Activated T-cell treated with anti-CD3 and anti-CD28 coated beads for 48 hours (primary cell): ENCODE measurements around the gene FAM131C.

Source experiments
- DNase-seq: peaks from one replicate; pipeline ENCODE4 v3.0.0-alpha.2; 2020; ENCODE audit warnings: low read depth

FAM131C gene

GRCh38 chr1:16015960-16016901, 57.2 kb downstream of the FAM131C start:
- DNase-seq, result no peak

DNA sequence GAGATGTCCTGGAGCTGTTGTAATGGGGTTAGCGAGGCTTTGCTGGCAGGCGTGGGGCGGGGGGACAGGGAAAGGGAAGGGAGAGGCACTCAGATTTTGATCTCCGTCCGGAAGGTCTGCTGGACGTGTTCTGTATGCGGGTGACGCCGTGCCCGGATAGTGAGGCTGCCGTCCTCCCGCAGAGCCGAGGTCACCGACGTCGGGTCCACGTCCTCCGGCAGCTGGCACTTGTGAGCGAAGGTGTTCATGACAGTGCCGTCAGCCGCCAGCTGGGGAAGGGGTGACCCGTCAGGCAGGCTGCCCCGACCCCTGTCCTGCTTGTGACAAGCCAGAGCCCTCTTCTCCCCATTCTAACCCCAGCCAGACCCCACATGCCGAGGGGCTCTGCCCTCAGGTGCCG, 58.0 kb downstream of the FAM131C start:
- DNase-seq, result no peak

DNA sequence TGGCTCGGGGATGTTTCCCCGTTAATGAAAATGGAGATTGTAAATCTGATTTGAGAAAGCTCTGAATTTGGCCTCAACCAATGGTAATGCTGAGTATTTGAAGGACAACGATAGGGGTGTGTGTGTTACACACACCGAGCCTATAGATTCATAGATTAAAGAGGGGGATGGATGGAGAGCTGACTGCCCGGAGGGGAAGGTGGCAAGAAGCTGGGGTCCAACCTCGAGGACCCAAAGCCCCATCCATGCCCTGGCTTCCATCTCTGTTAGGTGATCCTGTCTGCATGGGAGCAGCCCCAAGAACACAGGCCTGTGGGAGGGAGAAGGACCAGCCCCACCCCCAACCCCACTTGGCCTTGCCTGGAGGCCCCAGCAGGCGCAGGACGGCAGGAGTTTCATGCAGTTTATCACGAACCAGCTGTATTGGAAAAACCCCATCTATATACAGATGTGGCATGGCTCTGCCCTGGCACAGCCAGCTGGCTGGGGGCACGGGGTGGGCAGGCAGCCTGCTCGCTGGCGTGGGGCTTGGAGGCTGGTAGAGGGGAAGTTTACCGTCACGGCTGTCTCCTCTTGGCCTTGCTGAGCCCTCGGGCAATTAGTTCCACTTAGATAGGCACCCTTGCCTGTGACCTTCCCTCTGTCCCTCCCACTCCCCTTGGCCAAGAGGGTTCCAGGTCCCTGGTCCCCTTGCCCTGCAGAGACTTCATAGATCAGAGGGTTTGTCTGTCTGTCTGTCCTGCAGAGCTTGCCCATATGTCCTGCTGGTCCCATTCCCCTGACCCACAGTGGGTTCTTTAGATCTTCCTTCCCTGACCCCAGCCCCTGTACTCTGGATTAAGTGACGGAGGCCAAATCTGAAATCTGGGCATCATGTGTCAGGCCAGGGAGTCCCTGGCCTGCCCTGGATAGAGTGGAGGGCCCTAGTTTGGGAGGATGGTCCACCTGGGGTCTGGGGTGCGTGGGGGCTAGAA, 58.7 kb downstream of the FAM131C start:
- no peak for DNase-seq

GRCh38 chr1:16013908-16014258, 59.6 kb downstream of the FAM131C start:
- no peak for DNase-seq

- DNase-seq, result peak; percentile 46
These were observed 60.1 kb downstream of the FAM131C start for GRCh38 chr1:16013220-16013907.

DNA sequence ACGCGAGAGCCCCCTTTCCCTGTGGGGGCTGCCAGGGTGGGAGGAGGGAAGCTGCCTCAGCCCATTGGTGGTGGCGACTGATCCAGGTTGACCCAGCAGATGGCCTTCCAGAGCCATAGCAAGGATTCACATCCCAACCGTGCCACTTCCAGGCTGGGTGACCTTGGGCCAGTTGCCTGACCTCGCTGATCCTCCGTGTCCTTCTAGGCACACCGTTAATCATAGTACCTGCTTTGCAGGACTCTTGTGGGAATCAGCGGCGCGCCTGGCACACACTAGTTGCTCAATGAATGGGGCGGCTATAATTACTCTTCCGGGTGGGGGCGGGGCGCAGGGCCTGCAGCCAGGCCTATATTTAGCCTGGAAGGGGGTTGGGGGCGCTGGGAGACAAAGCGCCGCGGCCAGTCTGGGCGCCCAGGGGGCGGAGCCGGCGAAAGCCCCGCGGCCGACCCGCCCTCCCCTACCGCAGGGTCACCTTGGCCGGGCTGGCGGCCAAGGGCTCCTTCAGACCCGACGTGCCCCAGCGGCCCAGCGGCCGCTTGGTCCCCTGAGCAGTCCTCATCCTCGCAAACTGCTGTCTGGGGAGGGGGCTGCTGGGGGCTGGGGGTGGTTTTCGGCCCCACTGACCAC, 60.7 kb downstream of the FAM131C start:
- DNase-seq, result peak; percentile 38

DNA sequence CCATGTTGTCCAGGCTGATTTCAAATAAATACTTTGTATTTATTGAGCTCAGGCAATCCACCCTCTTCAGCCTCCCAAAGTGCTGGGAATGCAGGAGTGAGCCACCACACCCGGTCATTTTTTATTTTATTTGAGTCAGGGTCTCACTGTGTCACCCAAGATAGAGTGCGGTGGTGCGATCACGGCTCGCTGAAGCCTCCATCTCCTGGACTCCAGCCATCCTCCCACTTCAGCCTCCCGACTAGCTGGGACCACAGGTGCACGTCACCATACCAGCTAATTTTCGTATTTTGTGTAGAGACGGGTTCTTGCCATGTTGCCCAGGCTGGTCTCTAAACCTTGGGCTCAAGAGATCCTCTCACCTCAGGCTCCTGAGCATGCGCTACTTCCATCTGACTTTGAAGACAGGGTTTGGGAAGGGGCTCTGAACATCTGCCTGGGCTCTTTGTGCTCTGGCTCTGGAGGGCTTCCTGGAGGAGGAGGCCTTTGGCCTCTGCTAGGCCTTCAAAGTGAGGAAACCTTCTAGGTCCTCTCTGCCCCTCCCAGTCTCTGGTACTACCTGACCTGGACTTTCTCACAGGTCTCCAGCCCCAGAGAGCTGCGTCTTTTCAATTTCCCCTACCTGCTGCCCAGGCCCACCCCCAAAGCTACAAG, 61.4 kb downstream of the FAM131C start:
- DNase-seq, result no peak

GRCh38 chr1:16010837-16011236, 62.6 kb downstream of the FAM131C start:
- DNase-seq, result no peak

DNA sequence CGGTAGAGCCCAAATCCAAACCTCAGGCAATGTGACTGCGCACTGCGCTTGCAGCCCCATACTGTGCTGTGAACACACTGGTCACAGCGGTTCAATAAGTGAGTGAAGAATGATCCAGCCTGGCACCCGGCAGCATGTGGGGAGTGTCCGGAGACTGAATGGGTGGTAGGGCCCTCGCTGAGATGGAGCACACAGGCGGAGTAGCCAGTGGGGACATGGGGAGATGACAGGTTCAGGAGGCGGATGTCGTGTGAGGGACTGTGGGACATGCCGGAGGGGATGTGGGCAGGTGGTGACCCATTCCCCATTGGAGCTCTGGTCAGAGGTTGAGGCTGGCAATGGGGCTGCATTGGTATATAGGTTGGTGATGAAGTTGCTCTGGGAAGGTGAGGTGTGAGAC, 63.8 kb downstream of the FAM131C start:
- no peak for DNase-seq

DNA sequence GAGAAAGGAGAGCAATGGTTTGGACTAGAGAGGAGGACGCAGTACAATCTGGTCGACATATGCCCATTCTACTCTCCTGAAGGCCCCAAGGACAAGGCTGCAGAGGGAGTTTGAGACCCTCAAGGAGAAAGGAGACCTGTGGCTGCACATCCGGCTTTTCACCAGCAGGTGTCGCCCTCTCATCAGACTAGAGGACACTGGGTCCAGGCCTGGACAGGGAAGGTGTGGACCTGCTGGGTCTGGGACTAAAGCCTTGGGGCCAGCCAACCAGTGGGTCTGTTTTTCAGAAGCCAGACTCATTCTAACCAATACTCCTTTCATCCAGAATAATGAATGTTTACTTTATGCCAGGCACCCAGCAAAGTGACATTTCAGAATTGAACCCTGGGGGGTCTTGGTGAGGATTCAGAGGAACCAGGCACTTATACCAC, 64.4 kb downstream of the FAM131C start:
- DNase-seq, result peak; percentile 60
